ENCODE measurements around the gene DEPP1.

- TF ChIP-seq CTCF (IDR thresholded peaks at IDR 0.05; ENCODE audit: insufficient read depth, low read length), result no peak
- TF ChIP-seq REST (IDR thresholded peaks at IDR 0.05; ENCODE audit: insufficient replicate concordance, low read depth), result no peak
- TF ChIP-seq GABPA (IDR thresholded peaks at IDR 0.05; ENCODE audit: low read depth), result no peak
- TF ChIP-seq POLR2AphosphoS5 (IDR thresholded peaks at IDR 0.05; ENCODE audit: low read depth), result no peak
Measured at GRCh38 chr10:44933451-44934321, 44.9 kb downstream of the DEPP1 start.

Data from HL-60 (cell line).